Smooth muscle cell of the brain vasculature (primary cell): ENCODE data around the gene CCL25.
"Not testable (repeated sequence)": the region's sequence is repeated elsewhere in the genome, so short reads cannot be mapped to it uniquely, and the experiment has no call there.

ENCODE experiments used
- DNase-seq: peaks from one replicate; pipeline ENCODE4 v3.0.0-alpha.2; 2012; ENCODE audit warnings: low read depth, low spot score

CCL25 gene, protein sequence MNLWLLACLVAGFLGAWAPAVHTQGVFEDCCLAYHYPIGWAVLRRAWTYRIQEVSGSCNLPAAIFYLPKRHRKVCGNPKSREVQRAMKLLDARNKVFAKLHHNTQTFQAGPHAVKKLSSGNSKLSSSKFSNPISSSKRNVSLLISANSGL

DNA sequence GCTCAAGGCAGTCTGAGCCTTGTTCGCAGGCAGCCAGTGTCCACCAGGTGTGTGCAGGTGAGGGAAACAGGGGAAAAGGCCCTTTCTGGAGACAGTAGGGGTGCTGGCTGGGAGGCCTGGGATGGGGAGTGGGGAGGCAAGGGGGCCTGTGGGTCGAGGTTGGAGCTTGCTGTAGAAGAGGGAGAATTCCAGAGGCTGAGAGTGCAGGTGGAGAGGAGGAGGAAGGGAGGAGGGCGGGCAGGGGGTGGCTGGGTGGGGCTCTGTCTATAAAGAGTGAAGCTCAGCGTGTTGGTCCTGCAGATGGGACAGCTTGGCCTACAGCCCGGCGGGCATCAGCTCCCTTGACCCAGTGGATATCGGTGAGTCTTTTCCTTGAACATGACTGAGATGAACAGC is at the start of gene CCL25:
Gene CCL25 (plus strand): TSS at position 297 of the 396 bp plus-strand sequence. CDS start 290 bp downstream, outside the sequence.
- DNase-seq = no peak

DNA sequence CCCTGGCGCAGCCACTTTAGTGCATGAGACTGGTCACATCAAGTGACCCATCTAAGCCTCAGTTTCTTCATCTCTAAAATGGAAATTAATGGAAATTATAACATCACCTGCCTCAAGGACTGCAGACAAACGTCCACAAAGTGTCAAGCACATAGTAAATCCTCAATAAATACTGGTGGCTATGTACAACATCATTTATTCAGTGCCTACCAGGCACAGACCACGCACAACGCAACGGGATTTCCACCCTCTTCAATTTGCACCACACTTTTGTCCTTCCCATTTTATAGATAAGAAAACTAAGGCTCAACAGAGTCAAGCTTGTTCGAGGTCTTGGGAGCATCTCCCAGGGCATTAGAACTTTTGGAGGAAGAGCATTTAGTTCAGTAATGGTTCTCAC is 48.6 kb upstream of the CCL25 start:
- DNase-seq = no peak

DNA sequence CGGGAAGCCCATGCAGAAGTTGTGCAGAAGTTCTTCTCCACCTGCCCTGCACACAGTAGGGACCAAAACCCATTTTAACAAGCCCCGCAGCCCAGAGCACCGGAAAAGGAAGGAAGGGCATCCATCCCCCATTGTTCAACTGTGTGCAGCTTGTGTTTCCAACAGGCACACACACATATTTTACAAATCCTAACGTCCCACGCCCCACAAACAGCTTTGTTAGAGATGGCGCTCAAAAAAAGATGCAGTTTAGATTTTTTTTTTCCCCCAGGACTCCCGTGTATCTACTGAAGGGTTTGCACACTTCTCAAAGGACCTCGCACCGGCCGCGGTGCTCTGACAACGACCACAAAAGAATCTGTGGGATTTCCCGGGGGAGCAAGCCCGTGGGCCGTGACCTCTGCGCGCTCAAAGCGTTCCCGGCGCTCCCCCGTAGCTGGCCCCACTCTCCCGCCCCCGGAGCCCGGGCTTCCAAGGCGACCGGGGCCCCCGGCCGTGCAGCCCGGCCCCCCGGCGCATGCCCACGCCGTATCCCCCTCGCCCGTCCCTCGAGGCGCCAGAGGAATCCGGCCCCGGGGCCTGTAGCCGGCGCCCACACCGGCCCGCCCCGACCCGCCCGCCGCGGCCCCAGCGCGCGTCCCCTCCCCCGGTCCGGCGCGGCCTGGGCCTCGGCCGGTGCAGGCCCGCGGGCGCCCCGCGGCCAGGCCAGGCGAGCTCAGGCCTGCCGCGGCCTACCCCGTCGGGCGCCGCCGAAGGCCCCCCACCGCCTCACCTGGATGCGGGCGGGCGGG is 47.6 kb upstream of the CCL25 start:
- no peak for DNase-seq

DNA sequence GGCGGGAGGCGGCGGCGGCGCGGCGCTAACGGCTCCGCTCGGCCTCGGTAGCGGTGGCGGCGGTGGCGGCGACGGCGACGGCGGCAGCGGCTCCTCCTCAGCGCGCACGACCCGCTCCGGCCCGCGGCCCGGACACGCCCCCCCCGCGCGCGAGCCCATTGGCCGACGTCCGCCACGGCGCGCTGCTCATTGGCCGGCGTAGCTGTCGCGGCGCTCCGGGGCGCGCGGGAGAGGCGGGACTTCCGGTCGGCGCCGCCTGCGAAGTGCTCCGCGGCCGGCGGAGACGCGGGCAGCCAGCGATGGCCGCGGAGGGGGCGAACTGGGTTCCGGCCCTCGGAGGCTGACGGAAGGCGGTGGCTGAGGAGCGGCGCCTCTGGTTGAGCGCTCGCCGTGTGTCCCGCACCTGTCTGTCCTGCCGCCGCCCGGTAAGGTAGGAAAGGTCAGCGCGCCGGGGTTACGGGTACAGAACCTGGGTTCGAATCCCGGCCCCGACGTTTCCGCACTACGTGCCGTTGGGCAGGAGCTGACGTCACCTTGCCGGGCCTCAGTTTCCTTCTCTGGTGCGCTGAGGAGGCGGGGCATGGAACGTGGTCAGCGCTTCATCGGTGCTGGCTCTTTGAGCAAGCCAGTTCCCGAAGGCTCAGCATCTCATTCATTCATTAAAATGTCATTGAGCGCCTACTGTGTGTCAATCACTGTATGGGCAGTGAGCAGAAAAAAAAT is 46.9 kb upstream of the CCL25 start, which contains the start of gene ELAVL1:
Gene ELAVL1 (minus strand): TSS at position 108 of the 723 bp plus-strand sequence. CDS start 13,826 bp downstream, outside the sequence.
- DNase-seq = peak; percentile 57

DNA sequence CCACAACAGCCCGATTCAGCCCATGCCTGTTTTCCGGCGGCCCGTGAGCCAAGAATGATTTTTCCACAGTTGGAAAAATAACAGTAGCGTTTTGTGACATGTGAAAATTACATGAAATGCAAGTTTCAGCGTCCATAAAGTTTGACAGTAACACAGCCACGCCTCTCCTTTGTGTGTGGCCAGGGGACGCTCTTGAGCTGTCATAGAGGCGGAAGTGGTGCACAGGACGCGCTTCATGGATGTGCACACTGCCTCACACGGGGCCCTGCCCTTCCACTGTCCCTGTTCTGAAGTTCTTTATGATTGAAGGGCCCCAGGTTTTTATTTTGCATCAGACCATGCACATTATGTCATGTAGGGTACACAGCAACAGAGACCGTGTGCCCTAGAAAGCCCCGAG is 34.8 kb upstream of the CCL25 start:
- no peak for DNase-seq

DNA sequence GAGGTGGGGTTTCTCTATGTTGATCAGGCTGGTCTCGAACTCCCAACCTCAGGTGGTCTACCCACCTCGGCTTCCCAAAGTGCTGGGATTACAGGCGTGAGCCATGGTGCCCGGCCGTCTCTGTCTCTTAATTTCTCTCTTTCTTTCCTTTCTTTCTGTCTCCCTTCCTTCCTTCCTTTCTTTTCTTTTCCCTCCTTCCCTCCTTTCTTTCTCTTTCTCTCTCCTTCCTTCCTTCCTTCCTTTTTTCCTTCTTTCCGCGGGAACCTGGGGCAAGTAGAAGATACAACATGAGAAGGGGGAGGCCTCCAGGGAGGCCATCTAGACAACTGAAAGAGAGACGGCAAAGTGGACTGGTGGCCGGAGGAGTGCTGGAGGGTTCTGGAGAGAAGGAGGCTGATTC is 31.9 kb upstream of the CCL25 start:
- DNase-seq = no peak

DNA sequence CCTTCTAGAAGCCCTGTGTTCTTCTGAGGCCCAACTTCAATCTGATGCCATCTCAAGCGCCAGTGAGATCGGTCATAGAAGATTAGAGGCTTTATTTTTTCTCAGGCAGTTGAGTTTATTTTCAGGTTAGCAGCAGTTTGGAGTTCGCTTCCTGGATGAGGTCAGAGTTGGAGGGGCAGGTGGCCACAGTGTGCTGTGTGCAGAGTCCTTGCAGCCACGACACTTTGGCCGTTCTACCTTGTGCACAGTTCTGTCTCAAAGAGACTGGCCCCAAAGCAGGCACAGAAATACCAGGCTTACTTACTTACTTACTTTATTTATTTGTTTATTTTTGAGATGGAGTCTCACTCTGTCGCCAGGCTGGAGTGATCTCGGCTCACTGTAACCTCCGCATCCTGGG is 31.2 kb upstream of the CCL25 start:
- no peak for DNase-seq

DNA sequence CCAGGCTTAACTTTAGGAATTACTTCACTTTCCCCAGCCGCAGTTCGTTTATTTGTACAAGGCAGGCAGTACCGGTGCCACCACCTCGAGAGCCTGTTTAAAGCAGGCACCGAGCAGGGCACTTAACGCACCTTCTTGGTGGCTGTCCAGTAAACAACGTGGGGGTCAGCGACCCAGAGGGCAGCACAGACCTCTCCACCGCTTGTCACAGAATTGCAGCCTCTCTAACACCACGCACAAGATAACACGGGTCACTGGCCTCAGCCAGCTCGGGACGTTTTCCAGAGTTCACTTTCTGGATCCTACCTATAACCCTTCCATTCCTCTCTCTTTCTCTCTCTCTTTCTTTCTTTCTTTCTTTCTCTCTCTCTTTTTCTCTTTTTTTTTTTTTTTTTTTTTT is 30.3 kb upstream of the CCL25 start:
- no peak for DNase-seq

DNA sequence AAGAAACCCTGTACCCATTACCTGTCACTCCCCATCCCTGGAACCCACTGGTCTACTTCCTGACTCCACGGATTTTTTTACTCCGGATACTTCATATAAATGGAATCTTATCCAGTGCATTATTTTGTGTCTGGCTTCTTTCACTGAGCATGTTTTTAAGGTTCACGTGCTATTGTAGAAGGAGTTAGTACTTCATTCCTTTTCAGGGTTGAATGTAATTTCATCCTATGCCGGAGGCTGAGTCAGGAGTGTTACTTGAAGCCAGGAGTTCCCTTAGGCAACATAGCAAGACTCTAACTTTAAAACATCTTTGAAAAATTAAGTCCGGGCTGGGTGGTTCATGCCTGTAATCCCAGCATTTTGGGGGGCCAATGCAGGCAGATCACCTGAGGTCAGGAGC is 29.2 kb upstream of the CCL25 start:
- DNase-seq = no peak

DNA sequence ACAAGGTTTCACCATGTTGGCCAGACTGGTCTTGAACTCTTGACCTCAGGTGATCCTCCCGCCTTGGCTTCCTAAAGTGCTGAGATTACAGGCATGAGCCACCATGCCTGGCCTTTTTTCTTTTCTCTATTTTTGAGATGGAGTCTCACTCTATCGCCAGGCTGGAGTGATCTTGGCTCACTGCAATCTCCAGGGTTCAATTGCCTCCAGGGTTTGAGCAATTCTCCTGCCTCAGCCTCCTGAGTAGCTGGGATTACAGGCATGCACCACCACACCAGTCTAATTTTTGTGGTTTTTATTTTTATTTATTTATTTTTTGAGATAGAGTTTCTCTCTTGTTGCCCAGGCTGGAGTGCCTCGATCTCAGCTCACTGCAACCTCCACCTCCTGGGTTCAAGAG is 28.3 kb upstream of the CCL25 start:
- not testable (repeated sequence) for DNase-seq

DNA sequence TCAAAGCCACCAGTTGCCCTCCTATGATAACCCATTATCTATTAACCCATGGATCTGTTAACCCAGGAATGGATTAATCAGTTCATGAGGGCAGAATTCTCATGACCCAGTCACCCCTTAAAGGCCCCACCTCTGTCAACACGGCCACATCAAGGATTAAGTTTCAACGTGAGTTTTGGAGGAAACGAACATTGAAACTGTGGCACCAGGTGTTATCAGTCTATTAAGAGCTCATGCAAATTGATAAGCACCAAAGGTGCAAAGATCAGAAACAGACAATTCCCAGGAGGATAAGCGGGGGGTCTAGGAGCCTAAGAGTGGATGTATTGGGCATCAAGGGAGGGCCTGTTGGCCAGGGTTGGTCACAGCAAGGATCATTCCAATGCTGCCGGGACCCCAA is 27.2 kb upstream of the CCL25 start:
- DNase-seq = no peak

DNA sequence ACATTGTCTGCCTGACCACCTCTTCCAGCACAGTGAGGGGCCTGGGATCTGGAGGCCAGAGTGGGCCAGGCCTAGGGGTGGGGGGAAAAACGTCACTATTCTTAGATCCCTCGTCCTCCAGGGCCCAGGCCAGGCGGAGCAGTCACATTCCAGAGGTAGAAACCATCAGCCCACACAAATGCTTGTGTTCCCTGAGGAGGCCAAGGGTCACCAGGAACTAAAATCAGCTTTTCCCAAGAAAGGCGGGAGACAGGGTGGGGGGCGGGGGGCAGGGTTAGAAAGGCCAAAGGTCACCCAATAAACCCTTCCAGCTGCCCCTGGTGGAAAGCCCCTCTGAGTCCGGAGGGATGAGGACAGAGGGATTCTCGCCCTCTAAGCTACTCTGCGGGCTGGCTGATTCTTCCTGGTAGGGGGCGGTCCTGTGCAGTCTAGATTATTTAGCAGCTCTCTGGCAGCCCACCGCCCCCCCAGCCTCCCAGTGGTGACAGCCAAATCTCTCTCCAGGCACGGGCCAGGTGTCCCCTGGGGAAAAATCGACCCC is 23.5 kb upstream of the CCL25 start:
- DNase-seq = no peak

DNA sequence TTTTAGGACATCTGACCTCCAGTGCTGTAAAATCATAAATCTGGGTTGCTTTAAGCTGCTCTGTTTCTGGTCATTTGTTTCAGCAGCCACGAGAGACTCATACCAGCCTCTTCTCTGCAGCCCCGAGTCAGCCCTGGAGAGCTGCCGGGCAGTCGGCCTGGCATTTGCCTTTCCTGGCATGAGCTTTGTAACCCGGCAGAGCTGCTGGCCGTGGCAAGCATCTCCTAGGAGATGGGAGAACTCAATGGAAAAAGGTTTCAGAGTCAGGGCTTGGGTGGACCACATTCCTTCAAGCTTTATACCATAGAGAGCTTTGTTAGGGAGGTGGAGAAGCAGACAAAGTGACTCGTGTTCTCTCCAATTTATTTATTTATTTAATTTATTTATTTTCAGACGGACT is 21.6 kb upstream of the CCL25 start:
- no peak for DNase-seq

DNA sequence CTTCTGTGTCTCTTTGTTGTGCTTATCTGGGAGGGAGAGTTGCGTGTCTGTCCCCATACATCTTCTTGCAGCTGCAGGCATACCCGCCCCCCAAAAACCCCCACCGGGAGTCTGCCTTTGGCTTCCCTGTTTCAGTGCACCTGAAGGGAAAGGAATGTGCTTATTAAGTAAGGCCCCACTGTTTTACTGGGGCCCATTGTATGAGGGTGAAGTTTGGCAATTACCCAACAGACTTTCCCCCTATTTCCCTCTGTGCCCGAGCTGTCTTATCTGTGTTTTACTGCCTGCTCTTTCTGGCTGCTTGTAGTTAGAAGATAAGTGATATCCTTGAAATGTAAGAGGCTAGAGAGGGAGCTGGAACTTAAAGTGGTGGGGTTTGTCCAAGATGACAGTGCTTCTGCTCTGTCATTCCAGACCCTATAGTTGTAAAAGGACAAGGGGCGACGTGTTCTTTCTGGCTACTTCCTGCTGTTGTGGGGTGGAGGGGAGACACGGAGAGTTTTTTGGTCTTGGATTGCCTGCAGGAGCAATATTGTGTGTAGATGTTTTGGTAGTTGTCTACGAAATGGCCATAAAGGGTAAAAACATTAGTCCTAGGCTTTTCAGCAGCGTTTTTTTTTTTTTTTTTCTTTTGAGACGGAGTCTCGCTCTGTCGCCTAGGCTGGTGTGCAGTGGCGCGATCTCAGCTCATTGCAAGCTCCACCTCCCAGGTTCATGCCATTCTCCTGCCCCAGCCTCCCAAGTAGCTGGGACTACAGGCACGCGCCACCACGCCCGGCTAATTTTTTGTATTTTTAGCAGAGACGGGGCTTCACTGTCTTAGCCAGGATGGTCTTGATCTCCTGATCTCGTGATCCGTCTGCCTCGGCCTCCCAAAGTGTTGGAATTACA is 19.0 kb upstream of the CCL25 start:
- DNase-seq = not testable (repeated sequence)

DNA sequence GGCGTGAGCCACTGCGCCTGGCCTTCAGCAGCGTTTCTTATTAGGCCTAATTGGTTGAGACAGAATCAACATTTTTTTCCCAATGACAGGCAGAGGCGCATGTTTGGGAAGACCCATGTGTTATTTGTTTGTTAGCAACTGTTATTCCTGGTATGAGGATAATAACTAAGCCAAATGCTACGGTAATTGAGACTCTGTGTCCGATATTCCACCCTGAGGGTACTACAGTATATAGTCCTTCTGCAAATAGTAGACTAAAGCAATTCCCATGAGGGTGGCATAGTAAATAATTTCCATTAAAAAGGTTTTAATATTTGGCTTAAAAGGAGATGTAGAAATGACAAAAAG is 18.4 kb upstream of the CCL25 start:
- DNase-seq = no peak

DNA sequence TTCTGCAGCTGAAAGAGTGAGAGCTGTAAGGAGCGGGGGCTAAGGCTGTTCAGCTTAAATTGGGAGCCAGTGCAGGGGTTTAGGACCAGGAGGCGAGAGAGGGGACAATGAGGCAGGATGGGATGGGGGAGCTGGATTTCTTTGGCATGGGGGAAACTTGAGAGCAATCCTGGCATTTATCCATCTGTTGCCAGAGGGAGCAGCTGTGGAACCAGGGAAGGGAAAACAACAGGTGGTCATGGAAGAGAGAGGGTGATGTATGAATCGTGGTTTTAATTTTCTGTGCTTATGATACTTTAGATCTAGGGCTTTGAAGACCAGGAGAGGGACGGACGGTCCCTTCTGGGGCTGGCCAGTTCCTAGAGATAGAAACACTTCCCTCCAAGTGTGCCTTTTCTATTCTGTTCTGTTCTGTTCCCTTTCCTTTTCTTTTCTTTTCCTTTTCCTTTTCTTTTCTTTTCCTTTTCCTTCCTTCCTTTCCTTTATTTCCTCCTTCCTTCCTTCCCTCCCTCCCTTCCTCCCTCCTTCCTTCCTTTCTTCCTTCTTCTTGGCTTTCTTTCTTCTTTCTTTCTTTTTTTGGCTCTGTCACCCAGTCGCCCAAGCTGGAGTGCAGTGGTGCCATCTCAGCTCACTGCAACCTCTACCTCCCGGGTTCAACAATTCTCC is 16.0 kb upstream of the CCL25 start:
- no peak for DNase-seq

DNA sequence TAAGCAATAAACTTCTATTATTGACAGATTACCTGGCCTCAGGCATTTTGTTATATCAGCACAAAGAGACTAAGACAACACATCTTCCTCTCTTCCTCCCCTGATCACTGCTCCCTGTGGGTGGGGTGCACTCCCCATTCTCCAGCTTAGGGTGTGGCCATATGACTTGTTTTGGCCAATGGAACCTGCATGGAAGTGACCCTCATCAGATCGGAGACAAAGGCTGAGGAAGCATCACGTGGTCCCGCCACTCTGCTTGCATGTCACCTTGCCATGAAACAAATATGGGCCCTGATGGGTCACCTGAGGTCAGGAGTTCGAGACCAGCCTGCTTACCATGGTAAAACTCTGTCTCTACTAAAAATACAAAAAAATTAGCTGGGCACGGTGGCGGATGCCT is 13.7 kb upstream of the CCL25 start:
- DNase-seq = no peak

DNA sequence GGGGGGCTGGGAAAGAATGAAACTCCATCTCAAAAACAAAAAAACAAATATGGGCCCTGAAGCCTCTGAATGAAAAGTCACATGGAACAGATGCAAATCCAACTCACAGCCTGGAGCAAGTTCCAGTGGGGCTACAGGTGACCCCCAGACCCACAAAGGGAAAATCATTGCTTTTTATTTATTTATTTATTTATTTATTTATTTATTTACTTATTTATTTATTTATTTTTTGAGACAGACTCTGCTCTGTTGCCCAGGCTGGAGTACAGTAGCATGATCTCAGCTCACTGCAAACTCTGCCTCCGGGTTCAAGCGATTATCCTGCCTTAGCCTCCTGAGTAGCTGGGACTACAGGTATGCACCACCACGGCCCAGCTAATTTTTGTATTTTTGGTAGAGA is 13.3 kb upstream of the CCL25 start:
- DNase-seq = no peak

DNA sequence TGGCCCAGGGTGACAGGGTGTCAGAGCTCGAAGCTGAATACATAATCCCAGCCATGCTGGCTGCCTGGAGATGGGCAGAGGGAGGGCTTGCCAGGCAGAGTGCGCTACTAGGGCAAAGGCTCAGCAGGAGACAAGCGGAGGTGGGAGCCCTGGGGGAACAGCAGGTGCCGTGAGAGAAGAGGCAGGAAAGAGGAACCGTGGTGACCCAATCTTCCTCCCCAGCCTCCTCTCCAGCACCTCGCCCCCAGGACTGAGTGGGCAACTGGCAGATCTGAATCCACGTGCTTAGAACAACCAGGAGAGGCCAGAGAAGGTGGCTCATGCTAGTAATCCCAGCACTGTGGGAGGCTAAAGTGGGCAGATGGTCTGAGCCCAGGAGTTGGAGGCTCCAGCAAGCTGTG is 11.0 kb upstream of the CCL25 start:
- DNase-seq = no peak

DNA sequence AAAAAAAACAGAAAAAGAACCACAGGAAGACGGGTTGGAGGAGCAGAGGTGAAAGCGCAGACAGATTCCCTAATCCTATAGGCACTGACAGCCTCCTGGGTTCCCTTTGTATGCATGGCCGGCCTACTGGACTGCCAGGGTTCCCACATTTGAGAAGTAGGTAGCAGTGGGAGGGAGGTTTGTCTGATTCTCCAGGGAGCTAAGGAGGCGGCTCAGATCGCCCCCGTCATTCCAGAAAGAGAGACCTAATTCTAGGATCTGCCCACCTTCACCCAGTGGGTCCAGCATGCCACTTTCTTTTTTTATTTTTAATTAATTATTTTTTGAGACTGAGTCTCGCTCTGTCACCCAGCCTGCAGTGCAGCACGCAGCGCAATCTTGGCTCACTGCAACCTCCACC is 9.7 kb upstream of the CCL25 start:
- DNase-seq = no peak

DNA sequence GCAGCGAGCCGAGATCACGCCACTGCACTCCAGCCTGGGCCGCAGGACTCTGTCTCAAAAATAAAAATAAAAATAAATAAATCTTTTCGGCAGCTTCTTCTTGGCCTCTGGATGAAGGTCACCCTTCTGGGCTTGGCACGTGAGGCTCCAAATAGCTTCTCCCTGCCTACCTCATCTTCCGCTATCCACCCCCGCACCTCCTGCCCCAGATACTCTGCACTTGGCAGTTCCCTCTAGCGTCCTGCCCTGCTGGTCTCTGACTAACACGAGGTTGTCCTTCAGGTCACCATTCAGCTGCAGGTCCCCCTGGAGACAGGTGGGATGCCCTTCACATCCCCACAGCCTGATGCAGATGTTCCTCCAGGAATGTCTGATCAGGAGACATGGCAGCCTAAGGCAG is 8.5 kb upstream of the CCL25 start:
- DNase-seq = no peak
